Glomerular visceral epithelial cell (primary cell): ENCODE data around the gene CGB3.
A peak's percentile ranks its signal among the peaks of the same experiment; 100 is the strongest.

Experiments
- DNase-seq: peaks from one replicate; pipeline ENCODE4 v3.0.0-alpha.2; 2016; ENCODE audit errors: extremely low spot score

CGB3 gene

DNA sequence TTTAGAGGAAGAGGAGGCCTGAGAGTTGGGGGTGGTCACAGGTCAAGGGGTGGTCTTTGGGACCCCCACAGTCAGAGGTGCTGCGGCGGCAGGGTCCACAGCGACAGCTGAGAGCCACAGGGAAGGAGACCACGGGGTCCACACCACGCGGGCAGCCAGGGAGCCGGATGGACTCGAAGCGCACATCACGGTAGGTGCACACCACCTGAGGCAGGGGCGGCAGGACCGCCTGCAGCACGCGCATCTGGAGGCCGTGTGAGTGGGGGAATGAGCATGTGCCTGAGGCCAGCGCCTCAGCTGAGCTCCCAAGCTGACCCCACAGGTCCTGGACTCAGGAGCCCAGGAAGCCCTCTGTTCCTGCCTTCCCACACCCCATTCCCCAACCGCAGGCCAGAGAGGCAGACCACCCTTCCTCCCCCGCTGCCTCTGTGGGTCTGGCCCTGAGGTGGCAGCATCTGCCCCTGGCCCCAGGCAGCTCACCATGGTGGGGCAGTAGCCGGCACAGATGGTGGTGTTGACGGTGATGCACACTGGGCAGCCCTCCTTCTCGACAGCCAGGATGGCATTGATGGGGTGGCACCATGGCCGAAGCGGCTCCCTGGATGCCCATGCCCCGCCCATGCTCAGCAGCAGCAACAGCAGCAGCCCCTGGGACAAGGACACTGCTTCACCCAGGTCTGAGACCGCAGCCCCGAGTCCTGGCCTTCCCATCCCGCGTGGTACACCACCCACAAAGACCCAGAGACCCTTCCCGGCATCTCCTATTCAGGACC is 7.9 kb downstream of the CGB3 start:
- no peak for DNase-seq

DNA sequence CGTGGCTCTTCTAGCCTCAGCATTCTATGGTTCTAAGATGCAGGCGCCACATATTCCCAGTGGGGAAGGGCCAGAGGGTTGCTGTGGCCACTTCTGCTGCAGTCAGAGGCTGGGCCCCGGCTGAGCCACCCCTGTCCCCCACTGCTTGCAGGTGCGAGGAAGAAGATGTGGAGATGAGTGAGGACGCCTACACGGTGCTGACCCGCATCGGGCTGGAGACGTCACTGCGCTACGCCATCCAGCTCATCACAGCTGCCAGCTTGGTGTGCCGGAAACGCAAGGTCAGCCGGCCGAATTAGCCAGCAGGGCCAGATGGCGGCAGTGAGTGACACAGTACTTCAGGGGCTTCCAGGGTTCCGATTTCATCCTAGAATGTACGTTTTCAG is 9.3 kb downstream of the CGB3 start:
- DNase-seq, result no peak

DNA sequence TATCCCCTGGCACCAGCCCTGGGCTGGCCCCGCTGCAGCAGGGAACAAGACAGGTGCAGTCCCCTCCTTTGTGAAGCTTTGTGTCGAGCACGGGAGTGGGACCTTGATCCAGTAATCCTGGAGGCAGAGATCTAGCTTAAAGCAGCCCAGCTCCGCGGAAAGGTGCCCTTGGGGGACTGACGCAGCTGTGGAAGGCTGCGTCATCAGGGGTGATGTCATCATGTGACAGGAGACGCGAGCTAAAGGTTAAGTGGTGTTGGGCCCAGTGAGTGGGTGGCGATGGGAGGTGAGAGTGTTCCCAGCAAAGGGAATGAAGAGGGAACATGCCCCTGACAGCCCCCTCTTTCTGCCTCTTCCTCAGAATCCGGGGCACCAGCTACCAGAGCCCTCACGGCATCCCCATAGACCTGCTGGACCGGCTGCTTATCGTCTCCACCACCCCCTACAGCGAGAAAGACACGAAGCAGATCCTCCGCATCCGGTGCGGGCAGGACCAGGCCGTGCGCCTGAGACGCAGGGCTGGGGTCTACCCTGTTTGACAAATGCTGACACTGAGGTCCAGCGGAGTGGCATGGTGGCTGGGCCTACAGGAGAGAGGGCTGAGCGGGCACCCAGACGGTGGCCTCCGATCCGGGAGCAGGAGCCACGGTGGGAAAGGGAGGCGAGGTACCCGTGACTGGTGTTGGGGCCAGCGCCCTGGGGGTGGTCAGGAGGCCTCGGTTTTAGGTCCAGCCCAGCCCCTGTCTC is 9.8 kb downstream of the CGB3 start:
- no peak for DNase-seq

GRCh38 chr19:49011194-49011593 is 12.9 kb downstream of the CGB3 start:
- DNase-seq, result no peak

DNA sequence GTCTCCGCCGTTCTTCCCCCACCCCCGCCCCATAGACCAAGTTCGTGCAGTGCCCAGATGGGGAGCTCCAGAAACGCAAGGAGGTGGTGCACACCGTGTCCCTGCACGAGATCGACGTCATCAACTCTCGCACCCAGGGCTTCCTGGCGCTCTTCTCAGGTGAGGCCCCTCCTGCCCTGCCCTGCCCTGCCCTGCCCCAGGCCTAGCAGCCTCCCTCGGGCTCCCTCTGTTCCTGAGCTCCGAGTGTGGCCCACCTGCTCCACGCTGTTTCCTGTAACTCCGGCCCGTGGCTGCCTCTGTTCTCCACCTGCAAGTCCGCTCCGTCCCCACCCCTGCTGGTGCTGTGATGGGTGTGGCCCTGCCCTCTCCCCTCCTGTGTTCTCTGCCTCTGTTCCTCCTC is 13.7 kb downstream of the CGB3 start:
- DNase-seq, result no peak

DNA sequence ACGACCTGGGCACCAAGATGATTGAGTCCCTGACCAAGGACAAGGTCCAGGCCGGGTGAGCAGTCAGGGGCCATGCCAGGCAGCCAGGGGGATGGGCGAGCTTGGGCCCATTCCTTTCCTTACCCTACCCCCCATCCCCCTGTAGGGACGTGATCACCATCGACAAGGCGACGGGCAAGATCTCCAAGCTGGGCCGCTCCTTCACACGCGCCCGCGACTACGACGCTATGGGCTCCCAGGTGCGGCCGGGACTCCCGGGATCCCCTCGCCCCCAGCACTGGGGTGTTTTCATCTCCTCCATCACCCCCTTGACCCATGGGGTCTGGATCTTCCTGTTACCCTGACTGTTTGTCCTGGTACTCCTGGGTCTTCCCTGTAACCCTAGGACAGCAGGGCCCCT is 14.3 kb downstream of the CGB3 start:
- DNase-seq, result no peak

- DNase-seq, result no peak
These were observed 17.2 kb downstream of the CGB3 start for GRCh38 chr19:49006905-49007304.

GRCh38 chr19:49004964-49005614 is 19.0 kb downstream of the CGB3 start:
- DNase-seq, result no peak

GRCh38 chr19:49004133-49004532 is 20.0 kb downstream of the CGB3 start:
- no peak for DNase-seq

DNA sequence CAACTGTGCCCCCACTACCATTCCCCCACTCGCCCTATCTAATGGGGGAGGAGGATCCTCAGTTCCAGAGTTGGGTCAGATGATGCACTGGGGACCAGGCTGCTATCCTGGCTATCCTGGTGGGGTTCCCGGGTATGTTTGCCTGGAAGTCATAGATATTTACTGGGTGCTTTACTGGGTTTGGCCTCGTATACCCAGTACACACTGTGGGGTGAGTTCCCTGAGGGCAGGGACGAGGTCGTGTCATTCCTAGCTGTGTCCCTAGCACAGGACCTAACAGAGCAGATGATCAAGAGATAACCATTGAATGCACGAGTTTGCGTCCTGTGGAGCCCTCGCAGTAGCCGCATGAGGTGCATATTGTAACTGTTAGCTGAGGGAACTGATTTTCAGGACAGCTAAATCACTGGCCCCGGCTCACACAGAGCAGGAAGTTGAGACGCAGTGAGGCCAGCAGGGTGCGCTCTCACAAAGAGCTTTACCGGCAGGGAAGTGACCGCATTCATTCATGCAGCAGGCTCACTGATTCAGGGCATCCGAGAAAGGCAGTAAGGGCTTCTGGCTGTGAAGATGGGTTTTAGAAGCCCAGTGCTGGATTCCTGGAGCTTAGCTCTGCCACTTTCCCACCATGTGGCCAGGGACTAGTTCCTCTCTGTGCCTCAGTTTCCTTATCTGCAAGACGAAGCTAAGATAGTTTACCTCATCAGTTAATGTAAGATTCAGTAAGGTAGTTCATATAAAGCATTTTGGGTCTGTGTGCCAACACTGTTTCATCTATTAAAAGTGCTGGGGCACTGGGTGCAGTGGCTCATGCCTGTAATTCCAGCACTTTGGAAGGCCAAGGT is 24.4 kb downstream of the CGB3 start:
- DNase-seq, result peak; percentile 82

GRCh38 chr19:48997972-48998371 is 26.2 kb downstream of the CGB3 start:
- peak; percentile 89 for DNase-seq

- DNase-seq, result no peak
These were observed 30.1 kb downstream of the CGB3 start for GRCh38 chr19:48994035-48994386.

DNA sequence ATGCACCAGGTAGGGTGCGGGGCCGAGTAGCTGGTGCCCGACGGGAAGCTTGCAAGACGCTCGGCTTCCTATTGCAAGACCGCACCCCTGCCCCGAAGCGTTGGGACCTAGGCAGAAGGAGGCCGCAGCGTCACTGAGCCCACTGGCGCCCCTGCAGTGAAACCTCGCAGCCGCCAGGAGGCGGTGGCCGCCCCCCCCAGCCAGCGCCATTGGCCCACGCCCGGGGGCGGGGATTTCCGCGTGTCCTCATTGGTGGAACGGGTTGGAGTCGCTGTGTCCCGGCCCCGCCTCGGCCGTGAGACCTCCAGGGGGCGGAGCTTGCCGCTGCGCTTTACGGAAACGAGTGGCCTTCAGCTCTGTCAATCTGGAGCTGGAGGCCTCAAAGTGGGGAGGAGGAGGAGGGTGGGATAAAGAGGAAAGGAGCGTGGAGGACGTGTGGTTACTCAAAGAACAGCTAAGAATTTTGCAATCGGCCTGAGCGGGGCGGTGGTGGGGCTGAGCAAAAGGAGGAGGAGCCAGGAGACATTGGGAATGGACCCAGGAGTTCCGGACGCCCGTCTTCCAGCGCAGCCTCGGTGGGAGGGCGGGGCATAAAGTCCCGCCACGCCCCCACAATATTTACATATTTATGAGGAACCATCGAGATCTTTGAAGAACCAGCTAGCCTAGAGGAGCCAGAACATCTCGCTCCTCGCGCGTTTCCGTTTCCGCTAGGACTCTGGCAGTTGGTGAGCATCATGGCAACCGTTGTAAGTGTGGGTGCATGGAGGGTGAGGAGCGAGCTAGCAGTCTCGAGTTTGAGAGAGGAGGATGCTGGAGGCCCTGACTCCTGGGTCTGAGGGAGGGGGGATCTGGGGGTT is 30.7 kb downstream of the CGB3 start, which contains the start of the genes GYS1 and RUVBL2:
GYS1 (minus strand) TSS at position 135 of the 860 bp plus-strand sequence. CDS start 197 bp downstream, outside the sequence.
RUVBL2 (plus strand) TSS at position 713 of the 860 bp plus-strand sequence; CDS start at position 738, 25 bp downstream.
- peak; percentile 100 for DNase-seq

GRCh38 chr19:48992581-48993174 is 31.5 kb downstream of the CGB3 start:
- DNase-seq, result no peak

DNA sequence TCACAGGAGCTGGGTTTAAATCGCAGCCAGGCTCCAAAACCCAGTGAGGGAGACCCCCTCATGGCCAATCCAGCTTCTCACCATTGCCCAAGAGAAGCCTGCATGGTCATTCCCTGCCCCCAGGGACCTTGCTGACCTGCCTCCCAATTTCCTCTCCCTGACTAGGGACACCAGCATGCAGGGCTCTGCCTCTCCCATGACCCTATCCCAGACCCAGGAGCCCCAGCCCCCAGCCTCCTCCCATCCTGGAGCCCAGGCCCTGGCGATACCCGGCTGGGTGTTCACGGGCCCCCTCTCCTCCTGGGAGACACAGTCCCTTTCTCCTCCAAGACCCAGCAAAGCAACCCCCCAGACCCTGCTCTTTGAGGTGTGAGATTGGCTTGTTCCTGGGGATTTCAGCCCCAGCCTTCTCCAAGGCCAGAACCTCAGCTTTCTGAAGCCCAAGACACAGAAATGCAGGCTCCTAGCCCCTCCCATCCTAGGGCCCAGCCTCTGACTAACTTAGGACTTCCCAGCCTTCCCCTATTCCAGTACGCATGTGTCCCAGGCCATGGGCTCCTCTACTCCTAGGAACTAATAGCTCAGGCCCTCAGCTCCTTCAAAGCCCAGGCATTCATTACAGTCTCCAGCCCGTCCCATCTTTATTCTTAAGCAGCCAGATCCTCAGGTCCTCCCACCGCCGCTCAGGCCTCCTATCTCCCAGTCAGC is 32.1 kb downstream of the CGB3 start:
- DNase-seq, result peak; percentile 79

DNA sequence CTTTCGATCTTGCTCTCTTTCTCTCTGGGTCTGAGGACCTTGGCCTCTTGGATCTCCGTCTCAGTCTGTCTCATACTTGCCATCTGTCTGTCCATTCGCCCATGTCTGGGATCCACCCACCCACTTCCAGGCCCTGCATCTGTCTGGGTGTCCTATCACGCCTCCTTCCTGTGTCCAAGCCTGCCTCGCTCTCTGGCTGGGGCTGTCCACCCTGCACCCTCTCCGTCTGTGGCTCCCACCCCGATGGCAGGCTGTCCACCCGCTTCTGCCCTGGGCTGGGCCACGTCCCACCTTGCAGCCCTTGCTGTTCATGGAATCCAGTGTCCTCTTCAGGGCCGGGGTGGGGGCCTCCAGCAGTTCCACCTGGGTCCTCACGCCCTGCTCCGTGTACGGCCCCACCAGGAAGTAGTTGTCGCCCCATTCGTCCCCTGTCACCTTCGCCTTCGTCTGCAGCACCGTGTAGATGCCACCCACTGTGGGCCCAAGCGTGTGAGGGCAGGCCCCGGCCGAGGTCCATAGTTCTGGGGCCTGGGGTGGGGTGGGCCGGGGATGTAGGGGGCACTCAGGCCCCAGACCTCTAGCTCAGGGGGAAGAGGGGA is 33.0 kb downstream of the CGB3 start:
- no peak for DNase-seq

DNA sequence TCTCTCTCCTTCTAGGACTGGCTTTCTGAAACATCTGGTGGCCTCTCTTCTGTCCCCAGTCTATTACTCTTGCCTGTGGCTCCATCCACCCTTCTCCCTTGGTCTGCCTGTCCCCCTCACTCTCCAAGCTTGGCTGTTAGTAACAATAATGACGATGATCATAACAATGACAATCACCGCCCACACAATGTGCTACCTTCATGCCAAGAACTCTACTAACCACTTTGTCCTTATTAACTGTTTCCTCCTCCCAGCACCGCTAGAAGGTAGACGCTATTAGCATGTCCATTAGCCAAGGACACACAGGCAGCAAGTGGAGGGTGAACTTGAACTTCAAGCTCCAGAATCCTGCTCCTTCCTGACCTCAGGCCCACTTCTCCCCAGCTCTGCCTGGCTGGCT is 33.7 kb downstream of the CGB3 start:
- DNase-seq, result no peak

GRCh38 chr19:48989701-48990291 is 34.3 kb downstream of the CGB3 start:
- no peak for DNase-seq

DNA sequence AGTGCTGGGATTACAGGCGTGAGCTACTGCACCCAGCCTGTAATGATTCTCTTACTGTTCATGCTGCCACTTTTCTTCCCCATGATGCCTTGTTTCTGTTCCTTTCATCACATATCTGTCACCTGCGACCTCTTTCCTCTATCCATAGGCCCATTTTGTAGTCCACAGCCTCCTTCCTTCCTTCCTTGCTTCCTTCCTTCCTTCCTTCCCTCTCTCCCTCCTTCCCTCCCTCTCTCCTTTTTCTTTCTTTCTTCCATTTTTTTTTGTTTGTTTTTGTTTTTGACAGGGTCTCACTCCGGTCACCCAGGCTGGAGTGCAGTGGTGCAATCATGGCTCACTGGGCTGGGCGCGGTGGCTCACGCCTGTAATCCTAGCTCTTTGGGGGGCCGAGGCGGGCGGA is 35.3 kb downstream of the CGB3 start:
- DNase-seq, result no peak
